Measurements from ENCODE around the gene ZNF3. TPM values are rescaled to one million over a fixed set of nuclear protein-coding genes. Genes with fewer than 3 reads are reported as not detected.

ZNF3 gene
- total and polyA plus RNA-seq, 2 experiments from 2014 or later: 23.4 to 48.9 TPM

GRCh38 chr7:100074841-100075240 is 6.7 kb downstream of the ZNF3 start (continued):
- TF ChIP-seq, protein P1, sequence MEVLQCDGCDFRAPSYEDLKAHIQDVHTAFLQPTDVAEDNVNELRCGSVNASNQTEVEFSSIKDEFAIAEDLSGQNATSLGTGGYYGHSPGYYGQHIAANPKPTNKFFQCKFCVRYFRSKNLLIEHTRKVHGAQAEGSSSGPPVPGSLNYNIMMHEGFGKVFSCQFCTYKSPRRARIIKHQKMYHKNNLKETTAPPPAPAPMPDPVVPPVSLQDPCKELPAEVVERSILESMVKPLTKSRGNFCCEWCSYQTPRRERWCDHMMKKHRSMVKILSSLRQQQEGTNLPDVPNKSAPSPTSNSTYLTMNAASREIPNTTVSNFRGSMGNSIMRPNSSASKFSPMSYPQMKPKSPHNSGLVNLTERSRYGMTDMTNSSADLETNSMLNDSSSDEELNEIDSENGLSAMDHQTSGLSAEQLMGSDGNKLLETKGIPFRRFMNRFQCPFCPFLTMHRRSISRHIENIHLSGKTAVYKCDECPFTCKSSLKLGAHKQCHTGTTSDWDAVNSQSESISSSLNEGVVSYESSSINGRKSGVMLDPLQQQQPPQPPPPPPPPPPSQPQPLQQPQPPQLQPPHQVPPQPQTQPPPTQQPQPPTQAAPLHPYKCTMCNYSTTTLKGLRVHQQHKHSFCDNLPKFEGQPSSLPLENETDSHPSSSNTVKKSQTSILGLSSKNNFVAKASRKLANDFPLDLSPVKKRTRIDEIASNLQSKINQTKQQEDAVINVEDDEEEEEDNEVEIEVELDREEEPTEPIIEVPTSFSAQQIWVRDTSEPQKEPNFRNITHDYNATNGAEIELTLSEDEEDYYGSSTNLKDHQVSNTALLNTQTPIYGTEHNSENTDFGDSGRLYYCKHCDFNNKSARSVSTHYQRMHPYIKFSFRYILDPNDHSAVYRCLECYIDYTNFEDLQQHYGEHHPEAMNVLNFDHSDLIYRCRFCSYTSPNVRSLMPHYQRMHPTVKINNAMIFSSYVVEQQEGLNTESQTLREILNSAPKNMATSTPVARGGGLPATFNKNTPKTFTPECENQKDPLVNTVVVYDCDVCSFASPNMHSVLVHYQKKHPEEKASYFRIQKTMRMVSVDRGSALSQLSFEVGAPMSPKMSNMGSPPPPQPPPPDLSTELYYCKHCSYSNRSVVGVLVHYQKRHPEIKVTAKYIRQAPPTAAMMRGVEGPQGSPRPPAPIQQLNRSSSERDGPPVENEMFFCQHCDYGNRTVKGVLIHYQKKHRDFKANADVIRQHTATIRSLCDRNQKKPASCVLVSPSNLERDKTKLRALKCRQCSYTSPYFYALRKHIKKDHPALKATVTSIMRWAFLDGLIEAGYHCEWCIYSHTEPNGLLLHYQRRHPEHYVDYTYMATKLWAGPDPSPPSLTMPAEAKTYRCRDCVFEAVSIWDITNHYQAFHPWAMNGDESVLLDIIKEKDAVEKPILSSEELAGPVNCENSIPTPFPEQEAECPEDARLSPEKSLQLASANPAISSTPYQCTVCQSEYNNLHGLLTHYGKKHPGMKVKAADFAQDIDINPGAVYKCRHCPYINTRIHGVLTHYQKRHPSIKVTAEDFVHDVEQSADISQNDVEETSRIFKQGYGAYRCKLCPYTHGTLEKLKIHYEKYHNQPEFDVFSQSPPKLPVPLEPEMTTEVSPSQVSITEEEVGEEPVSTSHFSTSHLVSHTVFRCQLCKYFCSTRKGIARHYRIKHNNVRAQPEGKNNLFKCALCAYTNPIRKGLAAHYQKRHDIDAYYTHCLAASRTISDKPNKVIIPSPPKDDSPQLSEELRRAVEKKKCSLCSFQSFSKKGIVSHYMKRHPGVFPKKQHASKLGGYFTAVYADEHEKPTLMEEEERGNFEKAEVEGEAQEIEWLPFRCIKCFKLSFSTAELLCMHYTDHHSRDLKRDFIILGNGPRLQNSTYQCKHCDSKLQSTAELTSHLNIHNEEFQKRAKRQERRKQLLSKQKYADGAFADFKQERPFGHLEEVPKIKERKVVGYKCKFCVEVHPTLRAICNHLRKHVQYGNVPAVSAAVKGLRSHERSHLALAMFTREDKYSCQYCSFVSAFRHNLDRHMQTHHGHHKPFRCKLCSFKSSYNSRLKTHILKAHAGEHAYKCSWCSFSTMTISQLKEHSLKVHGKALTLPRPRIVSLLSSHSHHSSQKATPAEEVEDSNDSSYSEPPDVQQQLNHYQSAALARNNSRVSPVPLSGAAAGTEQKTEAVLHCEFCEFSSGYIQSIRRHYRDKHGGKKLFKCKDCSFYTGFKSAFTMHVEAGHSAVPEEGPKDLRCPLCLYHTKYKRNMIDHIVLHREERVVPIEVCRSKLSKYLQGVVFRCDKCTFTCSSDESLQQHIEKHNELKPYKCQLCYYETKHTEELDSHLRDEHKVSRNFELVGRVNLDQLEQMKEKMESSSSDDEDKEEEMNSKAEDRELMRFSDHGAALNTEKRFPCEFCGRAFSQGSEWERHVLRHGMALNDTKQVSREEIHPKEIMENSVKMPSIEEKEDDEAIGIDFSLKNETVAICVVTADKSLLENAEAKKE (CRISPR knock-in tag; IDR thresholded peaks at IDR 0.05): no peak
- no peak for TF ChIP-seq CREB1 (CRISPR knock-in tag; IDR thresholded peaks at IDR 0.05; ENCODE audit: low read depth)
- no peak for TF ChIP-seq STAT1 (IDR thresholded peaks at IDR 0.05; ENCODE audit: unreplicated experiment)
- no peak for TF ChIP-seq ZNF331 (CRISPR knock-in tag; IDR thresholded peaks at IDR 0.05; ENCODE audit: low read depth)
- no peak for TF ChIP-seq ZNF114 (CRISPR knock-in tag; IDR thresholded peaks at IDR 0.05)
- no peak for TF ChIP-seq EZH2 (IDR thresholded peaks at IDR 0.05; ENCODE audit: low read depth, unreplicated experiment)
- TF ChIP-seq POLR2AphosphoS5 (IDR thresholded peaks at IDR 0.05; ENCODE audit: low read depth): no peak
- TF ChIP-seq REST (IDR thresholded peaks at IDR 0.05; ENCODE audit: unreplicated experiment): no peak
